Hematopoietic multipotent progenitor cell treated with erythropoietin and hydrocortisone succinate and interleukin-3 and kit ligand, for 15 days (in vitro differentiated cells): ENCODE measurements around the gene GOLGA2.
A peak's percentile ranks its signal among the peaks of the same experiment; 100 is the strongest.
"Not testable (repeated sequence)": the region's sequence is repeated elsewhere in the genome, so short reads cannot be mapped to it uniquely, and the experiment has no call there.

Experiments used
- DNase-seq: peaks from one replicate; pipeline ENCODE4 v3.0.0-alpha.2; 2015; ENCODE audit warnings: low spot score

Gene GOLGA2

GRCh38 chr9:128242828-128243214, 33.0 kb downstream of the GOLGA2 start:
- no peak for DNase-seq

GRCh38 chr9:128242124-128242523, 33.7 kb downstream of the GOLGA2 start:
- DNase-seq: no peak

GRCh38 chr9:128233817-128234406, 41.9 kb downstream of the GOLGA2 start:
- no peak for DNase-seq

GRCh38 chr9:128232528-128233428, 43.0 kb downstream of the GOLGA2 start:
- no peak for DNase-seq

- DNase-seq: no peak
Measured at GRCh38 chr9:128231638-128232527, 43.9 kb downstream of the GOLGA2 start.

GRCh38 chr9:128230897-128231296, 44.9 kb downstream of the GOLGA2 start:
- DNase-seq: not testable (repeated sequence)

- no peak for DNase-seq
Measured at GRCh38 chr9:128226412-128226801, 49.4 kb downstream of the GOLGA2 start.

- DNase-seq: no peak
Measured at GRCh38 chr9:128225770-128226411, 49.9 kb downstream of the GOLGA2 start.

GRCh38 chr9:128224877-128225276, 50.9 kb downstream of the GOLGA2 start:
- no peak for DNase-seq

- DNase-seq: no peak
Measured at GRCh38 chr9:128222880-128223670, 52.7 kb downstream of the GOLGA2 start.

GRCh38 chr9:128222026-128222425, 53.8 kb downstream of the GOLGA2 start:
- DNase-seq: no peak

- DNase-seq: no peak
Measured at GRCh38 chr9:128219831-128220230, 56.0 kb downstream of the GOLGA2 start.

- peak; percentile 87 for DNase-seq
Measured at GRCh38 chr9:128218518-128219389, 57.1 kb downstream of the GOLGA2 start.

GRCh38 chr9:128218172-128218517, 57.7 kb downstream of the GOLGA2 start:
- no peak for DNase-seq

- DNase-seq: no peak
Measured at GRCh38 chr9:128216781-128217553, 58.8 kb downstream of the GOLGA2 start.

GRCh38 chr9:128215491-128216409, 60.1 kb downstream of the GOLGA2 start:
- no peak for DNase-seq

GRCh38 chr9:128214571-128215490, 61.0 kb downstream of the GOLGA2 start:
- DNase-seq: no peak
